ENCODE measurements around the gene AVP. TPM values are rescaled to one million over a fixed set of nuclear protein-coding genes. Genes with fewer than 3 reads are reported as not detected.

AVP gene
- polyA plus RNA-seq, 1 donor from 2014 or later = not detected

GRCh38 chr20:3038454-3038853, 46.1 kb downstream of the AVP start:
- Histone ChIP-seq H3K9me2 (ENCODE audit: insufficient read depth, low read length) (no peaks in the 10 kb centered on the region), H3K27ac (ENCODE audit: low read length) (no peak overlapping the region), H3K27me3 (ENCODE audit: insufficient read depth, low read depth, low read length) (no peaks in the 10 kb centered on the region), H3K9me3 (ENCODE audit: low read length) (no peaks in the 10 kb centered on the region), H3K79me2 (replicated peaks; ENCODE audit: insufficient read depth, low read length) (no peaks in the 10 kb centered on the region), H3K4me3 (ENCODE audit: low read length) (no peak overlapping the region), H3K4me2 (ENCODE audit: low read length) (no peak overlapping the region), H3F3A (ENCODE audit: insufficient read depth, low read length, poor library complexity, severe bottlenecking) (no peaks in the 10 kb centered on the region), H4K20me1 (ENCODE audit: insufficient read depth) (no peaks in the 10 kb centered on the region), H3K36me3 (ENCODE audit: insufficient read depth, low read length) (peaks cover 13% of the 10 kb centered on the region), H2AFZ (ENCODE audit: low read depth, low read length) (no peak overlapping the region), H3K9ac (ENCODE audit: low read length) (no peak overlapping the region)
- TF ChIP-seq EZH2 (IDR thresholded peaks at IDR 0.05; ENCODE audit: borderline replicate concordance, insufficient read depth, low read length, poor library complexity, severe bottlenecking) (no peak), MXI1 (conservative IDR thresholded peaks at IDR 0.05; ENCODE audit: poor library complexity, severe bottlenecking) (no peak), RAD21 (conservative IDR thresholded peaks at IDR 0.05) (no peak), REST (IDR thresholded peaks at IDR 0.05; ENCODE audit: borderline replicate concordance) (no peak)

- no peaks in the 10 kb centered on the region for H3K27me3 ChIP-seq (ENCODE audit: insufficient read depth, low read depth, low read length)
- TF ChIP-seq REST (IDR thresholded peaks at IDR 0.05; ENCODE audit: borderline replicate concordance) (no peak), RAD21 (conservative IDR thresholded peaks at IDR 0.05) (no peak), EP300 (conservative IDR thresholded peaks at IDR 0.05; ENCODE audit: poor library complexity, severe bottlenecking) (no peak), EZH2 (IDR thresholded peaks at IDR 0.05; ENCODE audit: borderline replicate concordance, insufficient read depth, low read length, poor library complexity, severe bottlenecking) (no peak), SMC3 (conservative IDR thresholded peaks at IDR 0.05; ENCODE audit: poor library complexity) (no peak), POLR2AphosphoS5 (IDR thresholded peaks at IDR 0.05) (no peak)
- H3K9me2 ChIP-seq (ENCODE audit: insufficient read depth, low read length) = no peaks in the 10 kb centered on the region
- H3K4me3 ChIP-seq (ENCODE audit: low read length) = no peak overlapping the region
- H3K9me3 ChIP-seq (ENCODE audit: low read length) = no peaks in the 10 kb centered on the region
- peaks cover 13% of the 10 kb centered on the region for H3K36me3 ChIP-seq (ENCODE audit: insufficient read depth, low read length)
- no peak overlapping the region for H3K9ac ChIP-seq (ENCODE audit: low read length)
- no peaks in the 10 kb centered on the region for H3K79me2 ChIP-seq (replicated peaks; ENCODE audit: insufficient read depth, low read length)
- no peak overlapping the region for H3K27ac ChIP-seq (ENCODE audit: low read length)
- H4K20me1 ChIP-seq (ENCODE audit: insufficient read depth) = no peaks in the 10 kb centered on the region
- H3K4me2 ChIP-seq (ENCODE audit: low read length) = no peak overlapping the region
- no peaks in the 10 kb centered on the region for H3F3A ChIP-seq (ENCODE audit: insufficient read depth, low read length, poor library complexity, severe bottlenecking)
- H2AFZ ChIP-seq (ENCODE audit: low read depth, low read length) = no peak overlapping the region
Measured at GRCh38 chr20:3037654-3038053, 46.9 kb downstream of the AVP start.
